KOPT-K1 (cell line): ENCODE measurements around the gene CYSTM1.
"Not testable (repeated sequence)": the region's sequence is repeated elsewhere in the genome, so short reads cannot be mapped to it uniquely, and the experiment has no call there.

Experiments used
- H3K27ac ChIP-seq: fragments of 200-600 bp; sonication (generic); 2 replicates; pipeline ENCODE4 v1.5.1; 2016; ENCODE audit warnings: antibody characterized with exemption, mild to moderate bottlenecking, low read depth, low read length; ENCODE audit not compliant: poor library complexity, severe bottlenecking
- H3K36me3 ChIP-seq: fragments of 200-600 bp; sonication (generic); 2 replicates; pipeline ENCODE4 v1.5.1; 2017; ENCODE audit warnings: antibody characterized with exemption, mild to moderate bottlenecking, low read length, moderate library complexity; ENCODE audit not compliant: insufficient read depth
- H3K9me3 ChIP-seq: fragments of 200-600 bp; sonication (generic); 2 replicates; pipeline ENCODE4 v1.5.1; 2017; ENCODE audit warnings: antibody characterized with exemption, low read length, mild to moderate bottlenecking; ENCODE audit not compliant: insufficient read depth, poor library complexity, severe bottlenecking

The CYSTM1 gene

DNA sequence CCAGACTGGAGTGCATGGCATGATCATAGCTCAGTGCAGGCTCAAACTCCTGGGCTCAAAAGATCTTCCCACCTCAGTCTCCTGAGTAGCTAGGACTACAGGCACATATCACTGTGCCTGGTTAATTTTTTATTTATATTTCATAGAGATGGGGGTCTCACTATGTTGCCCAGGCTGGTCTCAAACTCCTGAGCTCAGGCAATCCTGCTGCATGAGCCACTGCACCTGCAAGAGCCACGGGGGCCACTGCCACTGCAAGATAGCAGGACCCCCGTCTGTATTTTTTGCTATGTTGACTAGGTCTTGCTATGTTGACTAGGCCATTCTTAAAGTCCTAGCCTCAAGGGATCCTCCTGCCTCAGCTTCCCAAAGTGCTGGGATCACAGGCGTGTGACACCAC is 6.5 kb downstream of the CYSTM1 start:
- H3K27ac ChIP-seq, result no peak overlapping the region
- H3K9me3 ChIP-seq, result no peaks in the 10 kb centered on the region
- no peaks in the 10 kb centered on the region for H3K36me3 ChIP-seq

- Histone ChIP-seq H3K9me3 (no peaks in the 10 kb centered on the region), H3K36me3 (no peaks in the 10 kb centered on the region)
These were observed 7.2 kb downstream of the CYSTM1 start for GRCh38 chr5:140182075-140182711.

DNA sequence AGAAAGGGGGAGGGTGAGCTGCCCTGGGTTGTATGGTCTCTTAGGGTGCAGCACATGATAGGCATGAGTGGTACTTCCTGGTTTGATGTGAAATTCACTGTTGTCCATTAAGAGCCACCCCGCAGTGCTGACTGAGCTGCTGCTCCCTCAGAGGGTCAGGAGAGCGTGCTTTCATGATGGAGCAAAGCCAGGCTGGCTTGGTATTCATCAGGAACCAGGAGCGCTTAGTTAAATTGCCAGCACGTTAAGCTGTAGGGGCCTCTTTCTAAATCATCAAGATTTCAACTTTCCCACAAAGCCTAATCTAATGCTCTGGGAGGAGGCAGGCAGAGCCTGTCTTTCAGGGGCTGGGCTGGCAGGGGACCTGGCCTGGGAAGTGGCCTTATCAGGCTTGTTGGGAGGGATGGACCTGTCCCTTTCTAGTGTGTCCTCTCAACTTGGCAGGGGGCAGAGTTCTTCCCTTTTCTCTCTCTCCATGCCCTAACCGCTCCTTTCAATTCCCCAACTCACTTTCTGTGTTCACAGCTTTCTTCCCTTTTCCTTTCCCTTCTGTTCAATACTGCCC is 7.9 kb downstream of the CYSTM1 start:
- no peak overlapping the region for H3K27ac ChIP-seq

More at GRCh38 chr5:140182075-140182711, 7.2 kb downstream of the CYSTM1 start:
- no peak overlapping the region for H3K27ac ChIP-seq

GRCh38 chr5:140185409-140185808 is 10.4 kb downstream of the CYSTM1 start:
- Histone ChIP-seq H3K27ac (no peak overlapping the region), H3K9me3 (no peaks in the 10 kb centered on the region), H3K36me3 (no peaks in the 10 kb centered on the region)

More for the DNA sequence above, 7.9 kb downstream of the CYSTM1 start:
- Histone ChIP-seq H3K9me3 (no peaks in the 10 kb centered on the region), H3K36me3 (no peaks in the 10 kb centered on the region)

DNA sequence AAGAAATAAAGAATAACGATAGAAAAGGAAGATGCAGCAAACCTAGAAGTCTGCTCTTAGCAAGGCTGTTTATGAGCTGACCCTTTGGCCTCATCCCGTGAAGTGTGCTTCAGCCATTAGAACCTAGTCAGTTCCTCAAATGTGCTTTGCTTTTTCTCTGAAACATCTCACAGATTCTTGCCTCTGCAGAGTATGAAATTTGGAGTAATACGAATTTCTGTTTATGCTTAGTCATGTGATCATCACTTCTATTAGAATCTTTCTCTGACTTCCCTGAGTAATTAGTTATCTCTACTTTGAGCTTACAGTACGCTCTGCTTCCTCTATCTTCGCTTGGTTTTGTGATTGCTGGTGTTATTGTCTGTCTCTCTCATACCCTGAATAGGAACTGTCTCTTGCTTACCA is 11.3 kb downstream of the CYSTM1 start:
- no peaks in the 10 kb centered on the region for H3K9me3 ChIP-seq
- H3K27ac ChIP-seq, result no peak overlapping the region
- no peaks in the 10 kb centered on the region for H3K36me3 ChIP-seq

- Histone ChIP-seq H3K9me3 (no peaks in the 10 kb centered on the region), H3K27ac (no peak overlapping the region), H3K36me3 (no peaks in the 10 kb centered on the region)
These were observed 14.3 kb downstream of the CYSTM1 start for GRCh38 chr5:140189253-140189652.

- Histone ChIP-seq H3K9me3 (no peaks in the 10 kb centered on the region), H3K36me3 (no peaks in the 10 kb centered on the region), H3K27ac (no peak overlapping the region)
These were observed 15.2 kb downstream of the CYSTM1 start for GRCh38 chr5:140189977-140190871.

DNA sequence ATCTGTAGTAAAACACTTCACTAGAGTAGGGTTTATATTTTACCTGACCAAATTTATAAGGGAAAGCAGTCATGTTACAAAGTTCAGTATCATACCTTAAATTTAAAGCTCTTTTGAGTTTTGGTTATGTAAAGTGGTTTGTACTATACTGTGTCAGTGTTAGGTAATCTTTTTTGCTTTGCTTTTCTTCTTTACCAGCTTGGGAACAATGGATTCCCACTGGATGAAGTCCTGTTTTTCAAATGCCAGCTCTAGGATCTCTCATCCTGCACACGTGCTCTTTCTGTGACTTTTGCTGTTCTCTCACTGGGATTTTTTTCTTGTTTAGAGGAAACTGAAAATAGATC is 15.9 kb downstream of the CYSTM1 start:
- no peaks in the 10 kb centered on the region for H3K9me3 ChIP-seq
- H3K27ac ChIP-seq, result no peak overlapping the region
- H3K36me3 ChIP-seq, result no peaks in the 10 kb centered on the region

GRCh38 chr5:140192715-140193430 is 17.9 kb downstream of the CYSTM1 start:
- Histone ChIP-seq H3K9me3 (no peaks in the 10 kb centered on the region), H3K27ac (no peak overlapping the region), H3K36me3 (no peaks in the 10 kb centered on the region)

DNA sequence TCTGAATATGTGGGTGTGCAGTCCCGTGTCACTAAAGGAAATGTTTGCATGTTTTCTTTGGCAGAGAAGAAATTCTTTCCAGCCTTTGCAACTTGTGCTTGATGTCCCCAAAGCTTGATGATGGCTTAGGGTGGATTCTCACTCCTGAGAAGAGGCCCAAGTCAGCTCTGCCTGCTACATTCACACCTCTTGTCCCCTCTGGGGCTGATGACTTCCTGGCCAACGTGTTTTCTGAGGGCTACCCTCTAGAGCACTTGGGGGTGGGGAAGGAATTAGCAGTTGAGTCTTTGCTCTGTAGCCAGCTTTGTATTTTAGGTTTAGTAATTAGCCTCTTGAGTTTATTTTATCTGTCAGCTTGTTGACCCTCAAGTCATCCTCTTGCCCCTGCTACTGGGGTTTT is 19.7 kb downstream of the CYSTM1 start:
- Histone ChIP-seq H3K27ac (no peak overlapping the region), H3K9me3 (no peaks in the 10 kb centered on the region), H3K36me3 (no peaks in the 10 kb centered on the region)

DNA sequence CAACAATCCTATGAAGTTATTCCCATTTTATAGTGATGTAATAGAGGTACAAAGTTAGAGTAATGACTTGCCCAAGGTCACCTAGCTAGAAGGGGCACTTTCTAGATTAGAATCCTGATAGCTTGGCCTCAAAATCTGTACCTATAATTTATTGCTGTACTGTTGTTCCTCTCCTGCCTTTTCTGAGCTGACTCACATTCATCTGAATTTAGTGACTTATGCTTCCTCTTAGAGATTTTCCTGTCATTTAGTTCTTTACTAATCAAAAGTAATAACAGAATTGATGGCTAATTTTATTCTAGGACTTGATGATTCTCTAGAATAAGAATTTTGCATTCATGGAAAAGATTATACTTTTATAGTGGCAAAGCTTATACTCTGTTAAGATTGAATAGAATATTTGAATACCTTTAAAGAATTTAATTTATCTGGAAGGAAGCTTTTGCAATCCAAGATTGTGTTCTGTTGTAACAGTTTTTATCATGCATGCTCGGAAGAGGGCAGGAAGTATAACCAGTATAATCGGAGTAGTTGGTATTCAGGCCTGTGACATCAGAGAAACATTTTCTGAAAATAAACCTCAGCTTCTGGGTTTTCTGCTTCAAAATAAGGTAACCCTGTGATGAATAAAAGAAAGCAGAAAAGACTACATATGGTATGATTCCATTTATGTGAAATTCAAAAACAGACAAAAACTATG is 21.3 kb downstream of the CYSTM1 start:
- no peak overlapping the region for H3K27ac ChIP-seq
- H3K36me3 ChIP-seq, result no peaks in the 10 kb centered on the region
- H3K9me3 ChIP-seq, result no peaks in the 10 kb centered on the region

GRCh38 chr5:140197023-140197422 is 22.0 kb downstream of the CYSTM1 start:
- Histone ChIP-seq H3K36me3 (no peaks in the 10 kb centered on the region), H3K9me3 (no peaks in the 10 kb centered on the region), H3K27ac (no peak overlapping the region)

DNA sequence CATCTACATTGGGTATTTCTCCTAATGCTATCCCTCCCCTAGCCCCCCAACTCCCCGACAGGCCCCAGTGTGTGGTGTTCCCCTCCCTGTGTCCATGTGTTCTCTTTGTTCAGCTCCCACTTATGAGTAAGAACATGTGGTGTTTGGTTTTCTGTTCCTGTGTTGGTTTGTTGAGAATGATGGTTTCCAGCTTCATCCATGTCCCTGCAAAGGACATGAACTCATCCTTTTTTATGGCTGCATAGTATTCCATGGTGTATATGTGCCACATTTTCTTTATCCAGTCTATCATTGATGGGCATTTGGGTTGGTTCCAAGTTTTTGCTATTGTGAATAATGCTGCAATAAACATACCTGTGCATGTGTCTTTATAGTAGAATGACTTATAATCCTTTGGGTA is 23.9 kb downstream of the CYSTM1 start:
- H3K36me3 ChIP-seq, H3K9me3 ChIP-seq, H3K27ac ChIP-seq: not testable (repeated sequence)

GRCh38 chr5:140202078-140202477 is 27.1 kb downstream of the CYSTM1 start:
- Histone ChIP-seq H3K36me3 (no peaks in the 10 kb centered on the region), H3K27ac (no peak overlapping the region), H3K9me3 (no peaks in the 10 kb centered on the region)

- Histone ChIP-seq H3K9me3 (no peaks in the 10 kb centered on the region), H3K36me3 (no peaks in the 10 kb centered on the region), H3K27ac (no peak overlapping the region)
These were observed 27.6 kb downstream of the CYSTM1 start for GRCh38 chr5:140202610-140203009.
